A549 (cell line): ENCODE results near the gene ALOX15B.
"Not testable (repeated sequence)": the region's sequence is repeated elsewhere in the genome, so short reads cannot be mapped to it uniquely, and the experiment has no call there.

ENCODE experiments used
- EP300 ChIP-seq, 2 experiments: fragments of >200 bp; sonication (Bioruptor Twin); formaldehyde crosslinking; IDR thresholded peaks; 2 replicates in 1 of 2; 3 replicates in 1 of 2; pipeline ENCODE4 v1.6.1; 2016 to 2017
- HOXB13 ChIP-seq: fragments of 250-450 bp; sonication (Bioruptor Pico); IDR thresholded peaks from 2 replicates; pipeline ENCODE4 v1.5.0; 2020; ENCODE audit warnings: low read depth, mild to moderate bottlenecking, moderate library complexity
- TF ChIP-seq, protein P1 (sequence below): fragments of >200 bp; sonication (Bioruptor Twin); formaldehyde crosslinking; IDR thresholded peaks from 3 replicates; pipeline ENCODE4 v1.5.1; 2016

DNA sequence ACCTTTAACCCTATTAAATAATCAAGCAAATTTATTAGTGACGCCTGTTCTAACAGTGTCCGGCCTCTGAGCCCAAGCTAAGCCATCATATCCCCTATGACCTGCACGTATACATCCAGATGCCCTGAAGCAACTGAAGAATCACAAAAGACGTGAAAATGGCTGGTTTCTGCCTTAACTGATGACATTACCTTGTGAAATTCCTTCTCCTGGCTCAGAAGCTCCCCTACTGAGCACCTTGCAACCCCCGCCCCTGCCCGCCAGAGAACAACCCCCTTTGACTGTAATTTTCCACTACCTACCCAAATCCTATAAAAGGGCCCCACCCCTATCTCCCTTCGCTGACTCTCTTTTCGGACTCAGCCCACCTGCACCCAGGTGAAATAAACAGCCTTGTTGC is 23.0 kb downstream of the ALOX15B start:
- TF ChIP-seq HOXB13 (CRISPR knock-in tag); EP300 (IDR thresholded peaks at IDR 0.05): not testable (repeated sequence)
- TF ChIP-seq, protein P1, sequence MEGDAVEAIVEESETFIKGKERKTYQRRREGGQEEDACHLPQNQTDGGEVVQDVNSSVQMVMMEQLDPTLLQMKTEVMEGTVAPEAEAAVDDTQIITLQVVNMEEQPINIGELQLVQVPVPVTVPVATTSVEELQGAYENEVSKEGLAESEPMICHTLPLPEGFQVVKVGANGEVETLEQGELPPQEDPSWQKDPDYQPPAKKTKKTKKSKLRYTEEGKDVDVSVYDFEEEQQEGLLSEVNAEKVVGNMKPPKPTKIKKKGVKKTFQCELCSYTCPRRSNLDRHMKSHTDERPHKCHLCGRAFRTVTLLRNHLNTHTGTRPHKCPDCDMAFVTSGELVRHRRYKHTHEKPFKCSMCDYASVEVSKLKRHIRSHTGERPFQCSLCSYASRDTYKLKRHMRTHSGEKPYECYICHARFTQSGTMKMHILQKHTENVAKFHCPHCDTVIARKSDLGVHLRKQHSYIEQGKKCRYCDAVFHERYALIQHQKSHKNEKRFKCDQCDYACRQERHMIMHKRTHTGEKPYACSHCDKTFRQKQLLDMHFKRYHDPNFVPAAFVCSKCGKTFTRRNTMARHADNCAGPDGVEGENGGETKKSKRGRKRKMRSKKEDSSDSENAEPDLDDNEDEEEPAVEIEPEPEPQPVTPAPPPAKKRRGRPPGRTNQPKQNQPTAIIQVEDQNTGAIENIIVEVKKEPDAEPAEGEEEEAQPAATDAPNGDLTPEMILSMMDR, result not testable (repeated sequence)
